ENCODE data around the gene CORO2A.
A peak's percentile ranks its signal among the peaks of the same experiment; 100 is the strongest.

CORO2A gene

GRCh38 chr9:98142182-98142907, 50.1 kb downstream of the CORO2A start:
- DNase-seq = peak; percentile 7
- no peak overlapping the region for H3K4me3 ChIP-seq (ENCODE audit: low read length)
- no peak overlapping the region for H3K18ac ChIP-seq (ENCODE audit: low read length)
- WGBS (ENCODE audit: extremely low coverage, insufficient coverage, low lambda C conversion rate) = no CpG with 5 or more reads among the region's 13 CpGs
- no peak overlapping the region for H4K8ac ChIP-seq (ENCODE audit: low read depth, low read length)
- no peaks in the 10 kb centered on the region for H3K79me1 ChIP-seq (ENCODE audit: low read length)
- H3K79me2 ChIP-seq (ENCODE audit: control insufficient read depth, insufficient read depth, low read length) = no peaks in the 10 kb centered on the region
- H3K4me2 ChIP-seq (ENCODE audit: low read length) = no peak overlapping the region
- no peak overlapping the region for H3K27ac ChIP-seq (ENCODE audit: low read depth, low read length)
- no peak overlapping the region for H2BK15ac ChIP-seq (replicated peaks; ENCODE audit: low read depth)
- H3K4me1 ChIP-seq (ENCODE audit: control insufficient read depth, low read depth, low read length) = no peaks in the 10 kb centered on the region
- no peaks in the 10 kb centered on the region for H3K27me3 ChIP-seq (ENCODE audit: insufficient read depth, low read length, poor library complexity)
- no peak overlapping the region for H2AK5ac ChIP-seq (ENCODE audit: low read length)
- no peak overlapping the region for H4K5ac ChIP-seq (ENCODE audit: low read length)
- H3K9ac ChIP-seq (ENCODE audit: low read length) = no peak overlapping the region
- H2BK120ac ChIP-seq (ENCODE audit: low read depth, low read length) = no peak overlapping the region
- H2BK5ac ChIP-seq (ENCODE audit: low read length) = no peak overlapping the region
- peaks cover under 1% of the 10 kb centered on the region for H3K36me3 ChIP-seq (ENCODE audit: control insufficient read depth, insufficient read depth, low read length)
- no peak overlapping the region for H3K23ac ChIP-seq (ENCODE audit: low read length)
- H3K56ac ChIP-seq (ENCODE audit: low read length) = no peak overlapping the region
- H3K4ac ChIP-seq (ENCODE audit: low read depth, low read length) = no peak overlapping the region

- Histone ChIP-seq H3K4ac (ENCODE audit: low read depth, low read length) (no peak overlapping the region), H3K4me2 (ENCODE audit: low read length) (no peak overlapping the region), H4K8ac (ENCODE audit: low read depth, low read length) (no peak overlapping the region), H3K9ac (ENCODE audit: low read length) (no peak overlapping the region), H3K4me1 (ENCODE audit: control insufficient read depth, low read depth, low read length) (no peaks in the 10 kb centered on the region), H3K79me2 (ENCODE audit: control insufficient read depth, insufficient read depth, low read length) (no peaks in the 10 kb centered on the region), H2BK15ac (replicated peaks; ENCODE audit: low read depth) (no peak overlapping the region), H3K27me3 (ENCODE audit: insufficient read depth, low read length, poor library complexity) (no peaks in the 10 kb centered on the region), H4K5ac (ENCODE audit: low read length) (no peak overlapping the region), H3K79me1 (ENCODE audit: low read length) (no peaks in the 10 kb centered on the region), H3K23ac (ENCODE audit: low read length) (no peak overlapping the region), H3K4me3 (ENCODE audit: low read length) (no peak overlapping the region), H2BK120ac (ENCODE audit: low read depth, low read length) (no peak overlapping the region), H3K56ac (ENCODE audit: low read length) (no peak overlapping the region), H3K27ac (ENCODE audit: low read depth, low read length) (no peak overlapping the region), H2BK5ac (ENCODE audit: low read length) (no peak overlapping the region), H3K36me3 (ENCODE audit: control insufficient read depth, insufficient read depth, low read length) (peaks cover 5% of the 10 kb centered on the region), H3K18ac (ENCODE audit: low read length) (no peak overlapping the region), H2AK5ac (ENCODE audit: low read length) (no peak overlapping the region)
- no peak for DNase-seq
- WGBS (ENCODE audit: extremely low coverage, insufficient coverage, low lambda C conversion rate) = no CpG with 5 or more reads among the region's 5 CpGs
These were observed 51.9 kb downstream of the CORO2A start for GRCh38 chr9:98140503-98140902.

- no peak overlapping the region for H3K23ac ChIP-seq (ENCODE audit: low read length)
- H4K5ac ChIP-seq (ENCODE audit: low read length) = no peak overlapping the region
- H3K9ac ChIP-seq (ENCODE audit: low read length) = no peak overlapping the region
- H3K79me2 ChIP-seq (ENCODE audit: control insufficient read depth, insufficient read depth, low read length) = no peaks in the 10 kb centered on the region
- peaks cover 12% of the 10 kb centered on the region for H3K36me3 ChIP-seq (ENCODE audit: control insufficient read depth, insufficient read depth, low read length)
- H3K4me2 ChIP-seq (ENCODE audit: low read length) = no peak overlapping the region
- H4K8ac ChIP-seq (ENCODE audit: low read depth, low read length) = no peak overlapping the region
- no peak overlapping the region for H3K56ac ChIP-seq (ENCODE audit: low read length)
- no peak overlapping the region for H2AK5ac ChIP-seq (ENCODE audit: low read length)
- no peak overlapping the region for H2BK120ac ChIP-seq (ENCODE audit: low read depth, low read length)
- no peak overlapping the region for H2BK5ac ChIP-seq (ENCODE audit: low read length)
- H3K4me1 ChIP-seq (ENCODE audit: control insufficient read depth, low read depth, low read length) = no peaks in the 10 kb centered on the region
- no peak overlapping the region for H3K4ac ChIP-seq (ENCODE audit: low read depth, low read length)
- H3K27me3 ChIP-seq (ENCODE audit: insufficient read depth, low read length, poor library complexity) = no peaks in the 10 kb centered on the region
- no peak overlapping the region for H3K4me3 ChIP-seq (ENCODE audit: low read length)
- H3K79me1 ChIP-seq (ENCODE audit: low read length) = no peaks in the 10 kb centered on the region
- DNase-seq = no peak
- H3K27ac ChIP-seq (ENCODE audit: low read depth, low read length) = no peak overlapping the region
- no peak overlapping the region for H3K18ac ChIP-seq (ENCODE audit: low read length)
- H2BK15ac ChIP-seq (replicated peaks; ENCODE audit: low read depth) = no peak overlapping the region
These were observed 55.9 kb downstream of the CORO2A start for GRCh38 chr9:98136489-98136888.

GRCh38 chr9:98135938-98136337, 56.5 kb downstream of the CORO2A start:
- Histone ChIP-seq H3K27ac (ENCODE audit: low read depth, low read length) (no peak overlapping the region), H2BK15ac (replicated peaks; ENCODE audit: low read depth) (no peak overlapping the region), H3K4me2 (ENCODE audit: low read length) (no peak overlapping the region), H3K4ac (ENCODE audit: low read depth, low read length) (no peak overlapping the region), H3K18ac (ENCODE audit: low read length) (no peak overlapping the region), H4K5ac (ENCODE audit: low read length) (no peak overlapping the region), H3K36me3 (ENCODE audit: control insufficient read depth, insufficient read depth, low read length) (peaks cover 12% of the 10 kb centered on the region), H3K27me3 (ENCODE audit: insufficient read depth, low read length, poor library complexity) (no peaks in the 10 kb centered on the region), H3K23ac (ENCODE audit: low read length) (no peak overlapping the region), H3K79me2 (ENCODE audit: control insufficient read depth, insufficient read depth, low read length) (no peaks in the 10 kb centered on the region), H2BK120ac (ENCODE audit: low read depth, low read length) (no peak overlapping the region), H3K56ac (ENCODE audit: low read length) (no peak overlapping the region), H3K4me3 (ENCODE audit: low read length) (no peak overlapping the region), H3K79me1 (ENCODE audit: low read length) (no peaks in the 10 kb centered on the region), H4K8ac (ENCODE audit: low read depth, low read length) (no peak overlapping the region), H3K4me1 (ENCODE audit: control insufficient read depth, low read depth, low read length) (no peaks in the 10 kb centered on the region), H3K9ac (ENCODE audit: low read length) (no peak overlapping the region), H2AK5ac (ENCODE audit: low read length) (no peak overlapping the region), H2BK5ac (ENCODE audit: low read length) (no peak overlapping the region)
- no CpG with 5 or more reads among the region's 7 CpGs for WGBS (ENCODE audit: extremely low coverage, insufficient coverage, low lambda C conversion rate)
- no peak for DNase-seq

GRCh38 chr9:98135558-98135934, 56.9 kb downstream of the CORO2A start:
- H2BK5ac ChIP-seq (ENCODE audit: low read length) = no peak overlapping the region
- no peaks in the 10 kb centered on the region for H3K79me1 ChIP-seq (ENCODE audit: low read length)
- H3K79me2 ChIP-seq (ENCODE audit: control insufficient read depth, insufficient read depth, low read length) = no peaks in the 10 kb centered on the region
- H3K23ac ChIP-seq (ENCODE audit: low read length) = no peak overlapping the region
- no peak overlapping the region for H3K18ac ChIP-seq (ENCODE audit: low read length)
- no peaks in the 10 kb centered on the region for H3K4me1 ChIP-seq (ENCODE audit: control insufficient read depth, low read depth, low read length)
- no peak overlapping the region for H2BK120ac ChIP-seq (ENCODE audit: low read depth, low read length)
- no peak overlapping the region for H2AK5ac ChIP-seq (ENCODE audit: low read length)
- no peak overlapping the region for H3K9ac ChIP-seq (ENCODE audit: low read length)
- H2BK15ac ChIP-seq (replicated peaks; ENCODE audit: low read depth) = no peak overlapping the region
- no peaks in the 10 kb centered on the region for H3K27me3 ChIP-seq (ENCODE audit: insufficient read depth, low read length, poor library complexity)
- no peak overlapping the region for H3K56ac ChIP-seq (ENCODE audit: low read length)
- no peak for DNase-seq
- no peak overlapping the region for H3K4me3 ChIP-seq (ENCODE audit: low read length)
- no peak overlapping the region for H3K27ac ChIP-seq (ENCODE audit: low read depth, low read length)
- H3K4me2 ChIP-seq (ENCODE audit: low read length) = no peak overlapping the region
- H3K36me3 ChIP-seq (ENCODE audit: control insufficient read depth, insufficient read depth, low read length) = peaks cover 12% of the 10 kb centered on the region
- H4K5ac ChIP-seq (ENCODE audit: low read length) = no peak overlapping the region
- no CpG with 5 or more reads among the region's 4 CpGs for WGBS (ENCODE audit: extremely low coverage, insufficient coverage, low lambda C conversion rate)
- H4K8ac ChIP-seq (ENCODE audit: low read depth, low read length) = no peak overlapping the region
- H3K4ac ChIP-seq (ENCODE audit: low read depth, low read length) = no peak overlapping the region

Data from mesendoderm (in vitro differentiated cells).